OCI-LY1 (cell line): ENCODE data around the gene MARCHF9.

Experiments used
- H2AFZ ChIP-seq: fragments of 200-600 bp; sonication (generic), shearing (Covaris generic); 2 replicates; pipeline ENCODE4 v1.6.0; 2014; ENCODE audit warnings: antibody characterized with exemption, mild to moderate bottlenecking, low read length
- H3F3A ChIP-seq: fragments of 200-600 bp; sonication (generic), shearing (Covaris generic); 2 replicates; pipeline ENCODE4 v1.6.0; 2014; ENCODE audit warnings: mild to moderate bottlenecking, antibody characterized with exemption, low read length, moderate library complexity; ENCODE audit not compliant: insufficient read depth
- H3K27ac ChIP-seq: fragments of 200-600 bp; sonication (generic); 2 replicates; pipeline ENCODE4 v1.5.1; 2014; ENCODE audit warnings: low read length, mixed run types, mild to moderate bottlenecking, low read depth; ENCODE audit not compliant: poor library complexity, severe bottlenecking
- H3K27me3 ChIP-seq: fragments of 200-600 bp; sonication (generic); 2 replicates; pipeline ENCODE4 v1.6.0; 2014; ENCODE audit warnings: antibody characterized with exemption, mild to moderate bottlenecking, low read length, moderate library complexity; ENCODE audit not compliant: insufficient read depth
- H3K36me3 ChIP-seq: fragments of 200-600 bp; sonication (generic); 2 replicates; pipeline ENCODE4 v1.6.1; 2014; ENCODE audit warnings: mild to moderate bottlenecking, antibody characterized with exemption, low read length, moderate library complexity, mixed read lengths; ENCODE audit not compliant: insufficient read depth
- H3K4me1 ChIP-seq: fragments of 200-600 bp; sonication (generic); 2 replicates; pipeline ENCODE4 v1.5.1; 2014; ENCODE audit warnings: mild to moderate bottlenecking, low read length, moderate library complexity; ENCODE audit not compliant: insufficient read depth, severe bottlenecking
- H3K4me2 ChIP-seq: fragments of 200-600 bp; sonication (generic), shearing (Covaris generic); 2 replicates; pipeline ENCODE4 v1.6.1; 2014; ENCODE audit warnings: low read length
- H3K4me3 ChIP-seq: fragments of 200-600 bp; sonication (generic); 2 replicates; pipeline ENCODE4 v1.5.1; 2014; ENCODE audit warnings: low read length, low read depth, mild to moderate bottlenecking, mixed read lengths; ENCODE audit not compliant: poor library complexity, severe bottlenecking
- H3K79me2 ChIP-seq: fragments of 200-600 bp; shearing (Covaris generic); 2 replicates; pipeline ENCODE4 v1.6.1; 2016; ENCODE audit warnings: mixed run types, low read length, mixed read lengths; ENCODE audit not compliant: insufficient read depth
- H3K9ac ChIP-seq: fragments of 200-600 bp; sonication (generic), shearing (Covaris generic); 2 replicates; pipeline ENCODE4 v1.6.1; 2014; ENCODE audit warnings: mild to moderate bottlenecking, low read length, mixed read lengths
- H3K9me2 ChIP-seq: fragments of 200-600 bp; sonication (generic), shearing (Covaris generic); 2 replicates; pipeline ENCODE4 v1.6.1; 2014; ENCODE audit warnings: low read depth, mild to moderate bottlenecking, low read length, mixed read lengths
- H3K9me3 ChIP-seq: fragments of 200-600 bp; shearing (Covaris generic); 2 replicates; pipeline ENCODE4 v1.6.1; 2014; ENCODE audit warnings: low read length, mixed read lengths
- H4K20me1 ChIP-seq: fragments of 200-600 bp; sonication (generic), shearing (Covaris generic); 2 replicates; pipeline ENCODE4 v1.6.0; 2016; ENCODE audit warnings: mild to moderate bottlenecking, low read length; ENCODE audit not compliant: insufficient read depth
- EZH2 ChIP-seq: fragments of 200-600 bp; sonication (generic), shearing (Covaris generic); IDR thresholded peaks from 2 replicates; pipeline ENCODE4 v1.8.0; 2017; ENCODE audit warnings: borderline replicate concordance, mixed run types, mild to moderate bottlenecking, antibody characterized with exemption, low read length, moderate library complexity, mixed read lengths
- TF ChIP-seq, protein P1 (sequence below): fragments of 200-600 bp; sonication (generic), shearing (Covaris generic); IDR thresholded peaks from 2 replicates; pipeline ENCODE4 v1.5.1; 2017; ENCODE audit warnings: mild to moderate bottlenecking, antibody characterized with exemption, low read length, moderate library complexity, mixed read lengths

The MARCHF9 gene

DNA sequence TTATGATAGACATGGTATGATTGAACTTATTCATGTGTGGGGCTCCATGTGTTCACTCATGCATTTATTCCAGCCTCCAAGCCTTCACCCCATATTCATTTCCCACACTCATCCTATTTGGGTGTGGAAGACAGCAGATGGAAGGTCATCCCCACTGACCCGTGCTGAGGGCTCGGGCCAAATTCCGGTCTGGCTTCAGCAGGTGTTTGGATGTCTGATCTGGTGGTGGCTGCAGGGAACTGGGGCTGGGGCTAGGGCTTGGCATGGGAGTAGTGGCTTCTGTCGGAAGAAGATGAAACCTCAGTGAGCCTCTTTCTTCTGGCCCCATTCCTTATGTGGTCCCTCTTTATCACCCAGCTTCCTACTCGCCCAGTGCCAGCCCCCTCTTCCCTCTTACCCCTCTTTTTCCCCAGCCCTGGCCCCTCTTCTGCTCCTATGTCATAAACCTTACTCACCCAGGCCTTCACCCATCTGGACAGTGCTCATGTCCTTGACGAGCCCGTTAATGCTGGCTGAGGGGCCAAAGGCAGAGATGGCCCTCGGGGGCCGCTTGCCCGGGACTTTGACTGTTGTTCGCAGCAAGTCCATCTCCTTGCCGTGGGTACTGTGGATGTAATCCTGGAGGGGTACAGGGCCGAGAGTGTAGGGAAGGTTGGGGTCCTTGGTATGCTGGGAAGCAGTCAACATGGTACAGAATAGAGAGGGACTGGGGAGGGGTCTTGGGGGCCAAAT is 24.4 kb upstream of the MARCHF9 start:
- H3K79me2 ChIP-seq = no peaks in the 10 kb centered on the region
- TF ChIP-seq, protein P1, sequence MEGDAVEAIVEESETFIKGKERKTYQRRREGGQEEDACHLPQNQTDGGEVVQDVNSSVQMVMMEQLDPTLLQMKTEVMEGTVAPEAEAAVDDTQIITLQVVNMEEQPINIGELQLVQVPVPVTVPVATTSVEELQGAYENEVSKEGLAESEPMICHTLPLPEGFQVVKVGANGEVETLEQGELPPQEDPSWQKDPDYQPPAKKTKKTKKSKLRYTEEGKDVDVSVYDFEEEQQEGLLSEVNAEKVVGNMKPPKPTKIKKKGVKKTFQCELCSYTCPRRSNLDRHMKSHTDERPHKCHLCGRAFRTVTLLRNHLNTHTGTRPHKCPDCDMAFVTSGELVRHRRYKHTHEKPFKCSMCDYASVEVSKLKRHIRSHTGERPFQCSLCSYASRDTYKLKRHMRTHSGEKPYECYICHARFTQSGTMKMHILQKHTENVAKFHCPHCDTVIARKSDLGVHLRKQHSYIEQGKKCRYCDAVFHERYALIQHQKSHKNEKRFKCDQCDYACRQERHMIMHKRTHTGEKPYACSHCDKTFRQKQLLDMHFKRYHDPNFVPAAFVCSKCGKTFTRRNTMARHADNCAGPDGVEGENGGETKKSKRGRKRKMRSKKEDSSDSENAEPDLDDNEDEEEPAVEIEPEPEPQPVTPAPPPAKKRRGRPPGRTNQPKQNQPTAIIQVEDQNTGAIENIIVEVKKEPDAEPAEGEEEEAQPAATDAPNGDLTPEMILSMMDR = no peak
- TF ChIP-seq EZH2 = no peak
- H3K4me2 ChIP-seq = no peak overlapping the region
- H3K4me1 ChIP-seq = no peaks in the 10 kb centered on the region
- no peak overlapping the region for H3K9ac ChIP-seq
- H3K9me2 ChIP-seq = no peaks in the 10 kb centered on the region
- H3K27ac ChIP-seq = no peak overlapping the region
- H3K9me3 ChIP-seq = no peaks in the 10 kb centered on the region
- no peak overlapping the region for H3K4me3 ChIP-seq
- H3F3A ChIP-seq = no peaks in the 10 kb centered on the region
- no peaks in the 10 kb centered on the region for H4K20me1 ChIP-seq
- no peak overlapping the region for H2AFZ ChIP-seq
- H3K27me3 ChIP-seq = no peaks in the 10 kb centered on the region
- H3K36me3 ChIP-seq = peaks cover 58% of the 10 kb centered on the region

DNA sequence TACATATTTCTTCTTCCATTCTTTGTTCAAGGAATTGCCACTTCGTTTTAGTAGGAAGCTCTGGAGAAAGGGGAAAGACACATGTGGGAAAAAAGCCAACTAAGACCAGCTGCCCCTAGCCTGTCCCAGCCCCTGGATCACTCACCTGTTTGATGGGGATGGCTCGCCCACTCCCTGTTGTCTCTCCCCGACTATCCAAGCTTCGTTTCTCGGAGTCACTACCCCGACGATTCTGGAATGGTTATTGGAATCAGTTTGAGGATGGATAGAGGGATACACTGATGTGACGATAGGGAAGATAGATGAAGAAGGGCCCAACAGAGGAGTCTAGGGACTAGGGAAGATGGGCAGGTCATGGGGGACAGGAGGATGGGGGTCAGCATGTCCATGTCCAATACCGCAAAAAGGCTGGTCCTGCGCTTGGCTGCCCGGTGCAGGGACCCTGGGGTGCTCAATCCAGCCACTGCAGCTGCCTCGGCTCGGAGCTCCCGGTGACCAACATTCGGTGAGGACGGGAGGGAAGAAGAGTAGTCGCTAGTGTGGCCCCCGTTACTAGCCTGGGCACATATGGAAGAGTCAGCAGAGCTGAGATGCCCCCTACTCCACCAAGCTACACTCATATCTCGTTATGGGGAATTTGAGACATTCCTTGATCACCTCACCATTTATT is 23.4 kb upstream of the MARCHF9 start:
- Histone ChIP-seq H3K36me3 (peaks cover 52% of the 10 kb centered on the region), H3K79me2 (no peaks in the 10 kb centered on the region), H3K9ac (no peak overlapping the region), H3K4me3 (no peak overlapping the region), H3K27ac (no peak overlapping the region), H3K27me3 (no peaks in the 10 kb centered on the region), H4K20me1 (no peaks in the 10 kb centered on the region), H2AFZ (no peak overlapping the region), H3K4me1 (no peaks in the 10 kb centered on the region), H3K9me2 (no peaks in the 10 kb centered on the region), H3K4me2 (no peak overlapping the region), H3K9me3 (no peaks in the 10 kb centered on the region), H3F3A (no peaks in the 10 kb centered on the region)
- TF ChIP-seq EZH2 = no peak
- TF ChIP-seq, protein P1 = no peak

DNA sequence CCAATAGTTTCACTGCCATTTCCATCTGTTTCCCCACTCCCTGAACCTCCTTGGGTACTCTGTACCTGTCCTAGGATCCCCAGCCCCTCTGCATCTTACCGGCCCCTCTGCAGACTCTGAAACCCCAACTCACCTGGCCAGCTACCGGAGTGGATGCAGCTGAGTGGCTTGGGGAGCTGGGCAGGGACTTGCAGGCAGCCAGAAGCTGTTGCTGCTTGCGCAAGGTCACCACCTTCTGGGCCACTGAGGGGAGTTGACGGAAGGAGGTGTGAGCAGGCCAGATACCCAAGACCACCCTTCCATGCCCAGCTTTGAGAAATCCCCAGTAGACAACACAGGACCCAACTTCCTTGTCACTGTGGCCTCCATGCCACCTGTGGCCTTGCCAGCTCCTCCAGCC is 22.6 kb upstream of the MARCHF9 start:
- Histone ChIP-seq H3K27ac (no peak overlapping the region), H3K79me2 (no peaks in the 10 kb centered on the region), H3K9ac (no peak overlapping the region), H2AFZ (no peak overlapping the region), H3K4me3 (no peak overlapping the region), H3K9me3 (no peaks in the 10 kb centered on the region), H4K20me1 (no peaks in the 10 kb centered on the region), H3K9me2 (no peaks in the 10 kb centered on the region), H3K27me3 (no peaks in the 10 kb centered on the region), H3K4me1 (no peaks in the 10 kb centered on the region), H3F3A (no peaks in the 10 kb centered on the region), H3K4me2 (no peak overlapping the region), H3K36me3 (peaks cover 45% of the 10 kb centered on the region)
- TF ChIP-seq EZH2 = no peak
- TF ChIP-seq, protein P1 = no peak
